ENCODE data around the gene TENT5C. TPM values are rescaled to one million over a fixed set of nuclear protein-coding genes. Genes with fewer than 3 reads are reported as not detected.

Gene TENT5C
- total RNA-seq, 1 experiment from 2014 or later = 6.3 TPM

- no peak for DNase-seq (ENCODE audit: low read depth)
Observed at GRCh38 chr1:117676615-117677130, 70.8 kb downstream of the TENT5C start.

Other genes with a start within 250 kb of the TENT5C start
- gene MAN1A2, start 238.6 kb upstream of the TENT5C start, total RNA-seq (2014; rRNA removed; shearing (Covaris generic)) = 15.3 and 20.9 TPM in 2 replicates